HG03520 (cell line): ENCODE results near the gene MTG1.
"Not testable (repeated sequence)": the region's sequence is repeated elsewhere in the genome, so short reads cannot be mapped to it uniquely, and the experiment has no call there.

ENCODE experiments used
- ATAC-seq: cut with Tn5 transposase; IDR thresholded peaks from one replicate; pipeline ENCODE4 v1.9.1; 2021; ENCODE audit warnings: mild to moderate bottlenecking, moderate library complexity; ENCODE audit not compliant: unreplicated experiment

MTG1 gene

GRCh38 chr10:133422807-133423771, 29.1 kb downstream of the MTG1 start:
- no peak for ATAC-seq

GRCh38 chr10:133424102-133424501, 30.1 kb downstream of the MTG1 start:
- not testable (repeated sequence) for ATAC-seq

- ATAC-seq = not testable (repeated sequence)
Measured at GRCh38 chr10:133424601-133425000, 30.6 kb downstream of the MTG1 start, which contains the start of gene SPRN. Gene SPRN, minus strand, starts transcription at chr10:133424625. Its CDS starts 944 bp downstream, at chr10:133423681.

- not testable (repeated sequence) for ATAC-seq
Measured at GRCh38 chr10:133429571-133429970, 35.6 kb downstream of the MTG1 start.

GRCh38 chr10:133431888-133432613, 38.1 kb downstream of the MTG1 start:
- ATAC-seq = not testable (repeated sequence)

- not testable (repeated sequence) for ATAC-seq
Measured at GRCh38 chr10:133432789-133433188, 38.8 kb downstream of the MTG1 start.

GRCh38 chr10:133438711-133439273, 44.8 kb downstream of the MTG1 start:
- no peak for ATAC-seq

- ATAC-seq = no peak
Measured at GRCh38 chr10:133439517-133440461, 45.8 kb downstream of the MTG1 start.

- ATAC-seq = no peak
Measured at GRCh38 chr10:133440633-133441285, 46.8 kb downstream of the MTG1 start.

- not testable (repeated sequence) for ATAC-seq
Measured at GRCh38 chr10:133441356-133441755, 47.4 kb downstream of the MTG1 start.

- no peak for ATAC-seq
Measured at GRCh38 chr10:133441780-133442179, 47.8 kb downstream of the MTG1 start.

- no peak for ATAC-seq
Measured at GRCh38 chr10:133442191-133442966, 48.4 kb downstream of the MTG1 start.

- no peak for ATAC-seq
Measured at GRCh38 chr10:133442967-133443924, 49.3 kb downstream of the MTG1 start.

GRCh38 chr10:133444342-133445267, 50.6 kb downstream of the MTG1 start:
- no peak for ATAC-seq

- no peak for ATAC-seq
Measured at GRCh38 chr10:133445268-133445732, 51.3 kb downstream of the MTG1 start.
